ENCODE results near the gene TPM2.
A peak's percentile ranks its signal among the peaks of the same experiment; 100 is the strongest.

Gene TPM2

DNA sequence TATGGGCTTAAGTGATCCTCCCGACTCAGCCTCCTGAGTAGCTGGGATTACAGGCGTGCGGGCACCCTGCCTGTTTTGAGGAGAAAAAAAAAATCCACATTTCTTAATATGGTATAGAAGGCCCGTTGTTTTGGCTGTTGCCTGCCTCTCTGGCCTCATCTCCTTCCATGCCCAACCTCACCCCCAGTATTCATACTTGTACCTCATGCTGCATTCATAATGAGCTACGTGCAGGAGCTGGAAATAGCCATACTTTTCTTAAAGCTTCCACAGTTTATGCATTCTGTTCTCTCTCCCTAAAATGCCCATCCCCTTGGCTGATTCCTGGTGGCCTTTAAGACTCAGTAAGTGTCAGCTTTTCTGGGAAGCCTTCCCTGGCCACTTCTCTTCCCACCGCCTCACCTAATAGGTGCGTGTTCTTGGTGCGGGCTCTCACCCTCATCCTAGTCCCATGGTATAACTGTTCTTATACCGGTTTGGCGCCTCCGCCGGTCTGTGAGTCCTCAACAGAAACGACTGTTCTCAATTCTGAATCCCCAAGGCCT, 2.1 kb upstream of the TPM2 start:
- DNase-seq: peak; percentile 63

DNA sequence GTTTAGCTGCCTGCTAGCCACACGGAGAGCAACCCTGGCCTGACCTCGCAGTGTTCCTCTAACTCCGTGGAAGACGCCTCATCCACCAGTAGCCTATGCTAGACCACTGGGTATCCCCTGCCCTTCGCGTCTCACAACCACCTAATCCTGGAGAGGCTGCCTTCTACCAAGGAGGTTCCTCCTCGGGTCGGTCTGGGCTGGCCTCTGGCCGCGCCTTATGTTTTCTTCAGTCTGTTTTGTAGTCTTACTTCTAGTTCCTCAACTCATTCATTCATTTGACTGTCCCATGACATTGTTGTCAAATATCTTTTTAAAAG, 1.6 kb upstream of the TPM2 start:
- DNase-seq: no peak

DNA sequence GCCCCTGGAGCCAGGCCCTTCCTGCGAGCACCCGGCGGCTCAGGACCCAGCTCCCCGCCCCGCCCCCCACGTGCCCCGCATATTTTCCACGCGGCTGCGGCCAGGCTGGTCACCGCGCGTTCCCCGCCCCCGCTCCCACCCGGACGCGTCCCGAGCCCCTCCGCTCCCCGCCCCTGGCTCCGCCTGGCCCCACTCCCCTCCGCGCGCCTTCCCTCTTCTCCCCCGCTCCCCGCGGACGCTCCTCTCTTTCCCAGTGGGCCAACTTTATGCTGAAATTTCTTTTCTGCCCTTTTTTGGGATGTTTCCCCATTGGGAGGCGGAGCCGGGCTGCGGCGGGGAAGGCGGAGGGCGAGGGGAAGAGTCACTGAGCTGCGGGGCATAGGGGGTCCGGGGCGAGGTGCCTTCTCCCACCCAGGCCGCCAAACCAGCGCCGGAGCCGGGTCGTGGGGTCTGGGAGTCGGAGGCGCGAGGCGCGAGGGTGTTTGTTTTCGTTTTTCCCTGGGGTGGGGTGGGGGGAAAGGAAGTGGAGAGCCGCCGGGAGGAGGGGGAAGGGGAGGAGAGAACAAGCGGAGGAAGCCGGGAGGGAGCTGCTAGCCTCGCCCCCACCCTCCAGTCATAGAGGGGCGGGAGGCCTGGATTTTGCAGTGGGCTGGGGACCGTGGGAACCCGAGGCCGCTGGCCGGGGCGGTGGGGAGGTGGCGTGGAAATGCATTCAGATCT, 1.0 kb upstream of the TPM2 start:
- peak; percentile 93 for DNase-seq

DNA sequence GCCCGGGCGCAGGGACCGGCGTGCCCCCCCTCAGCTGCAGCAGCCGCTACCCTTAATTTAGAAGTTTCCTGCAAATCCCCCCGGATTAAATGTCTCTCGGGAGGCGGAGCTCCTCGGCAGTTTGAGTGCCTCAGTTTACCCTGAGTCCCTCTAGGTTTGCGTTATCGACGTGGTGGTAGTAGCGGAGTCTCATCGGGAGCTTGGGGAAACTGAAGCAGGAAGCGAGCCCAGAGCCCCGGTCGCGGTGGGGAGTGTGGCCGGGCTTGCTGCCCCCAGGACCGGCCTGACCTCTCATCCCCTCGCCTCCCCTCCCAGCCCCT, 529 bp upstream of the TPM2 start:
- DNase-seq: no peak

DNA sequence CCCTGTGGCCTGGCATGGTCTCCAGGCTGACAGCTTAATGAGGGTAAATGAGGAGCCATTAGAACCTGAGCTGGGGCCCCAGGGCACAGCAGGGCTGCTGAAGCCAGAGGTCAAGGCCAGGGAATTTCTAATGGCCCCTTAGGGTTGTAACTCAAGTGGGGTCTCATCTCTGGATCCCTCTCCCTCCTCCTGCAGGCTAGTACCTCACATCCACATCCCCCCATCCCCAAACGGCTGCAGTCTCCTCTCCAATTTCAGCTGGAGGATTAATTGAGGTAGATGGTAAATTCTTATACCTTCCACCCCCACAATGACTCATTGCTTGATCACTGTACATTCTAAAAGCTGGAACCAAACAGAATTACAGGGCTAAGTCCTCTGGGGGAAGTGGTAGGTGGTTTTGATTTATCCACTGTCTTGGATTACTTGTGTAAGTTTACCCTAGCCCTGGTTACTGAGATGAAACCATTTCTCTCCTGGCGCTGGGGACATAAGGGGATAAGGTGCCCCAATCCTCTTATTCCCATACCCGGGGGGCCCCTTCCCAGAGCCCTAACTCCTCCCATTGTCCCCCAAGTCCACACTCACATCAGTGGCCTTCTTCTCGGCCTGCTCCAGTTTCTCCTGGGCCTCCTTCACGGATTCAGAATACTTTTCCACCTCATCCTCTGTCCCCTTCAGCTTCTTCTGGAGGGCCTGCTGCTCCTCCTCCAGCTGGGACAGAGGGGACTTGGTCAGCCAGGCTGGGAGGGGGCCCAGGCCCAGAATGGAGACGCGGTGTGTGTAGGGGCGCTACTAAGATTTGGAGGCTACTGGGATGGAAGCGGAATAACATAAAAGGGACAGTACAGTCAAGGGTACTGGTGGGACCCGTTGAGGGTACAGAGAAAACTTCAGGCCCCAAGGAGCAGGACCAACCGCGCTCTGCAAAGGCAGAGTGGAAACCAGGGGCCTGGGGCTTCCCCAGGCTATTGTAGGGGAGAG, 875 bp downstream of the TPM2 start:
- DNase-seq: peak; percentile 76

DNA sequence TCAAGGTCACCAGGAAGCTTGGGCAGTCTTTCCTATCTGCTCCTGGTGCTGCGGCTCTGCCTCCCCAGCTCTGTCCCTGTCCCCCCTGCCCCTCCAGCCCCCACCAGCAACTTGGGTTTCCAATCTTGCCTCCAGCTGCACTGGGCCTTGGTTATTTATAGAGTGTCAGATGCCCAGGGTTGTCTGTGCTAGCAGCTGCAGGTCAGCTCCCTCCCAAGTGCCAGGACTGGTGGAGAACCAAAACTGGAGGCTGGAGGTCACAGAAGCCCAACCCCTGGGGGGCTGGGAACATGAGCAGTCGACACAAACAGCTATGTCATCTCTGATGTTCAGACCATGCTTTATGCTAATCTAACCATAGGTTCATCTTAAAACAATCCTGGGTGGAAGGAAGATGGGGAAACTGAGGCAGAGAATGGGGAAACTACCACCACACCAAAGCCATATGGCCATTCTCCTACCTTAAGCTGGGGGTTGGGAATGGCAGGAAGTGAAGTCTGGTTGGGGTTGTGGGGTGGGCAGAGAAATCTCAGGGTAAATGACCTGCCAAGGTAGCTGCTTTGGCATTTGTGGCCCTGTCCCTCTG, 1.7 kb downstream of the TPM2 start:
- no peak for DNase-seq

DNA sequence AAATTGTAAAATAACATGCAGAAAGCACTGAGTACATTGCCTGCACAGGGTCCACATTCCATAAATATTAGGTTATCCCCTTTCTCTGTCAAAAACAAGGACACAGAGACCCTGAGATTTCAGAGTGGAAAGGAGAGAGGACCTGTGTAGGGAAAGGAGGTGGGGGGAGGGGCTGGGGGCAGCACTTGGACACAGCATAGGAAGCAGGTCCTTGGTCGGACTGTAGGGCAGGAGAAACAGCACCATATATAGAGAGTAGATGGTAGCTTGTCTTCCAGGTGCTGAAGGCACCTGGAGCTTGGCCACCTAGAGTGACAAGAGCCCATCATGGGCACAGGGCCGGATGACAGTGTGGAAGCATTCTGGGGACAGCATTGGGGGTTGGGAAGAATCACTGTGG, 2.4 kb downstream of the TPM2 start:
- no peak for DNase-seq

DNA sequence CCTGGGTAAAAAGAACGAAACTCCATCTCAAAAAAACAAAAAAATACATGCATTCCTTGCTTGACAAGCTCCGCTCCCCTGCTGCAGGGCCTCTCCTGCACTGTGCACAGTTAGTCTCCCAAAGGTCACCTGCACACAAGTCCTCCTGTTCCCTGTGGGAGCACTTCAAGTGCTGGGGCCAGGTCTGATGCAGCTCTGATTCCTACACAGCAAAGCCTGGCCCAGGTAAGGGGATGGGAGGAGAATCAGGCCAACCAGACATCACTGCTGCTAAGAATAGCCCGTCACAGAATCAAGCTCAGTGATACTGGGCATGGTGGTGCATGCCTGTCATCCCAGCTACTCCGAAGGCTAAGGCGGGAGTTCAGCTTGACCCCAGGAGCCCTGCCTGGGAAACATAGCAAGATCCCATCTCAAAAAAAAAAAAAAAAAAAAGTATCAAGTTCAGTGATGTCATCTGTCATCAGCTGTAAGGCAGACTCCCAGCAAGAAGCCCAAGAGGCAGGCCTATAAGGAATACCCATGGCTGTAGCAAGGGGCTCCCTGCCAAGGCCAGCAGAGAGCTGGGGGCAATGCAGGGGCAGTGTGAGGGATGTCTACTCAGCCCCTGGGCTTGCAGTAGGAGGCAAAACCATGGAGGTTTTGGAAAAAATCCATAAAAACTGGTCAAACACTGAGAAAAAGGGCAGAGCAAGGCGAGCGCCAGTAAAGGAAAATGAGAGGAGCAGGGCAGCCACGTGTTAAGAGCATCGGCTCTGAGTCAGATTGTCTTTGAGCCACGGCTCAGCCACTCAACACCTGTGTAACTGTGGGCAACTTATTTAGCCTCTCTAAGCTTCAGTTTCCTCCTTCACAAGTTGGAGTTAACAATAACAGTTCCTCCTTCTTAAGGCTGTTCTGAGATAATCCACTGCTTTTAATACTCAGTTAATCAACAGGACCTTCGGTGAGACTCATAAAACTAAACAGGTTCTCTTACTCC, 3.2 kb downstream of the TPM2 start:
- peak; percentile 58 for DNase-seq

DNA sequence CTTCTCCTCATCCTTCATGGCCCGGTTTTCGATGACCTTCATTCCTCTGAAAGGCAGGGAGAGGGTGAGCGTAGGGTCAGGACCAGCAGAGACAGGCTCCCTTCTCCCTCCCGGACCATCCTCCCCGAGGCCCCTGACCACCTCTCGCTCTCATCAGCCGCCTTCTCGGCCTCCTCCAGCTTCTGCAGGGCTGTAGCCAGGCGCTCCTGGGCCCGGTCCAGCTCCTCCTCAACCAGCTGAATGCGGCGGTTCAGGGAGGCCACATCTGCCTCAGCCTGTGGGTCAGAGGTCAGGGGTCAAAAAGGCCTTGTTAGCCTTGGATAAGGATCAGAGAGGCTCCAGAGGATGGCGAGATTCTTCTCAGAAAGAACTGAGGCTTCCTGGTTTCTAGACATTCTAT, 4.2 kb downstream of the TPM2 start:
- DNase-seq: no peak

DNA sequence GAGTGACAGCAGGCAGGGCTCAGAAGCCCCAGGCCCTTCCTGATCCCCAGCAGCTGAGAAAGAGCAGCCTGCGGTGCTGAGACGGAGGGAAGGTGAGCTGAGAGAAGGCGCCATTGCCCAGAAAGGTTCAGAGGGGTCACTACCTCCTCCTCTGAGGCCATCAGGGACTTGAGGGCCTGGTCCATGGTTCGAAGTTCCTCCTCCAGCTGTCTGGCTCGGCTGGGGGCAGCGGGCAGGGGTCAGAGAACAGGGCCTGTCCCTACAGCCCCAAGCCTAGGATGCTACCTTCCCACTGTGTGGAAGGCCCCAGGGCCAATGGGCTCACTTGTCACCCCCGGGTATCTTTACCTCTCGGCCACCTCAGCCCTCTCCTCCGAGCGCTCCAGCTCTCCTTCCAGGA, 4.8 kb downstream of the TPM2 start:
- no peak for DNase-seq

DNA sequence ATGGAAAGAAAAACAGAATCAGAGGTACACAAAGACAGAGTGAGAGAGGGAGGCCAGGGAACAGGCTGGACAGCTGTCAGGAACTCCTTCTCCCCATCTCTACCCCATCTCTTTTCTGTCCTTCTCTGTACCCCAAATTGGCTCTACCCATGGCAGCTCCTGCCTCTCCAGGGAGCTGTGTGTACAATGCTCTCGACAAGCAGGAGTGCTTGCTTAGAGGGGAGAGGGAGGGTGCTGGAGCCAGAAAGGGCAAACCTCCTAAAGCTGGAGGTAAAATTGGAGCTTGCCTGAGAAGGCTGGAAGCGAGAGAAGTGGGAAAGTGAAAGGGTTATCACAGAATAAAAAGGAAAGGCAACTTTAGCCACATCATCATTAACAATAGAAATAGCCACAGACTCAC, 6.4 kb downstream of the TPM2 start:
- no peak for DNase-seq

DNA sequence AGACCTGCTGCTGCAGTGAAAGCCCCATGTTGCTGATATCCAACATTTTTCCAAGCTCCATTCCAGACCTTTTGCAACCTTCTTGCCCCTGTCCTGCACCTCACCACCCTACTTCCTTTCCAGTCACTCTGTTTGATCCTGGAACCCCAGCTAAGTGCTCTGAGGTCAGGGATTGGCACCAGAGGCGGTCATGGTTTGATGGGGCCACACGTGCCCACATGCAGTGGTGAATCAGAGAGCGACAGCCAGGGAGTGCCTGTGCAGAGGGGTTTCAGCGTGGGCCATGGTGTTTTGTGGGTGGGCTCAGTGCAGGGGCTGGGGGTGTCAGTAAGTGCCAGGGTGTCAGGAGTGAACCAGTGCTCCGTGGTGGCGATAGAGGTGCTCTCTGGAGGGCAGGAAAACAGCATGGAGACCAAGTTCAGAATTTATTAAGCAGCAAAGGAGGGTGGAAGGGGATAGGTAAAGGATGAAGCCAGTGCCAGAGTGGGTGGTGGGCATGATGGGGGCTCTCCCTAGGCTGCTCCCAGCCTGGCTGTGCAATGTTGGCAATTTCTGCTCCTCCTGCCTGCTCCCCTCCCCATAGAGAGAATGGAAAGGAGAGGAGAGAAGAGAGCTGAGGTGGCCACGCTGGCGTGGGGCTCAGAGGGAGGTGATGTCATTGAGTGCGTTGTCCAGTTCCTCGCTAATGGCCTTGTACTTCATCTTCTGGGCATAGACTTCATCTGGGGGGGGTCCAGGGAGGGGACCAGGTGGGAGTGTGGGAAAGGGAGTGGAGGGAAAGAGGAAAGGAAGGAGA, 7.0 kb downstream of the TPM2 start:
- no peak for DNase-seq

DNA sequence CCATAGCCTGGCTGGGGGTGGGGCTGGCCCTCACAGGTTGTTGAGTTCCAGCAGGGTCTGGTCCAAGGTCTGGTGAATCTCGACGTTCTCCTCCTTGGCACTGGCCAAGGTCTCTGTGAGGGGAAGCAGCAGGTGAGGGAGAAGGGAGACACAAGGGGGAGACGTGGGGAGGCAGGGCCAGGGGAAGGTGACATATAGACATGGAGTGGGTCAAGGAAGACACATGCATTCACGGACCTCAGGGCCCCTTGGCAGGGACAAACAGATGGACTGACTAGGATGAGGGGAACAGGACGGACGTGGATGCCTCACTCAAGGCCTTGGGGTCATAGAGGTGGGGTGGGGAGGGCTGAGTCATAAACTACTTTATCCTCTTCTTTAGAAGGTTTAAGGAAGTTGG, 7.7 kb downstream of the TPM2 start:
- no peak for DNase-seq

DNA sequence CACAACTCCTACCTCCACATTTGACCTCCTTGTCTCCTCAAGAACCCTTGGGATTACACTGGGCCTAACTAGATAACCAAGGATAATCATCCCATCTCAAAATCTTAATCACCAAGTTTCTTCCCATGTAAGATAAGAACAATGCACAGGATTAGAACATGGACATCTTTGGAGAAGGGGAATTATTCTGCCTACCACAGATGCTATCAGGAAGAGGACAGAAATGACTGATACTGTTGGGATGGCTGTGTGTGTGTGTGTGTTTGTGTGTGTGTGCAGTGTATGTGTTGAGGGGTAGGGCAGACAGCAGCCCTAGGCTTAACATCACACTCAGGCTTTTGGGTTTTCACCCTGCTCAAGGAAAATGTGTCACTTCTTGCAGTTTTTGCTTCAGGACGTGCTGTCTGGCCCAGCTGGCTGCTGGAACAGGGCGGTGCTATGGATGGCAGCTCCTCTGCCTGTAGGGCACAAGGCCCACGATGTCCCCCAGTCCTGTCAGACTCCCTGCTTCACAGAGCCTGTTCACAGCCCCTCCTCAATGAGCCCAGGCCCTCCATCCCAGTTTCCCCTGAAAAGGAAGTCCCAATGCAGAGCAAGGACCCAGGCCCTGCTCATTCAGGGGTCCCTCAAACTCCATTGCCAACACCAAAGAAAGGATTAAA, 8.3 kb downstream of the TPM2 start:
- peak; percentile 43 for DNase-seq

DNA sequence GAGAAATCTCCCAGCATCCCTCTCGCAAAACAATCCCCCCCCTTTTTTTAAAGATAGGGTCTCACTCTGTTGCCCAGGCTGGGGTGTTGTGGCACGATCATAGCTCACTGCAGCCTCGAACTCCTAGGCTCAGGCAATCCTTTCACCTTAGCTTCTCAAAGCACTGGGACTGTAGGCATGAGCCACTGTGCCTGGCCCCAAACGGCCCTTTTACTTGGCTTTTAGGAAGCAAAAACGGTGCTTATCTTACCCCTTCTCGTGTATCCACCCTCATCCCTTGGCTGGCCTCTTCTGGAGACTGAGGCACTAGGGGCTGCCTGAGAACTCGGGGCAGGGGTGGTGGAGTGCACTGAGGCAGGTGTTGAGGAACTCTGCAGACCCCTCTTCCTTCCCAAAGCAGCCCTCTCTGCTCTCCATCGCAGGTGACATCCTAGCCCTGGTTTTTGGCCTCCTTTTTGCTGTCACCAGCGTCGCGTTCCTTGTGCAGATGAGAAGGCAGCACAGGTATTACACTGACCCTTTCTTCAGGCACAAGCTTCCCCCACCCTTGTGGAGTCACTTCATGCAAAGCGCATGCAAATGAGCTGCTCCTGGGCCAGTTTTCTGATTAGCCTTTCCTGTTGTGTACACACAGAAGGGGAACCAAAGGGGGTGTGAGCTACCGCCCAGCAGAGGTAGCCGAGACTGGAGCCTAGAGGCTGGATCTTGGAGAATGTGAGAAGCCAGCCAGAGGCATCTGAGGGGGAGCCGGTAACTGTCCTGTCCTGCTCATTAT, 9.2 kb downstream of the TPM2 start:
- DNase-seq: peak; percentile 69

DNA sequence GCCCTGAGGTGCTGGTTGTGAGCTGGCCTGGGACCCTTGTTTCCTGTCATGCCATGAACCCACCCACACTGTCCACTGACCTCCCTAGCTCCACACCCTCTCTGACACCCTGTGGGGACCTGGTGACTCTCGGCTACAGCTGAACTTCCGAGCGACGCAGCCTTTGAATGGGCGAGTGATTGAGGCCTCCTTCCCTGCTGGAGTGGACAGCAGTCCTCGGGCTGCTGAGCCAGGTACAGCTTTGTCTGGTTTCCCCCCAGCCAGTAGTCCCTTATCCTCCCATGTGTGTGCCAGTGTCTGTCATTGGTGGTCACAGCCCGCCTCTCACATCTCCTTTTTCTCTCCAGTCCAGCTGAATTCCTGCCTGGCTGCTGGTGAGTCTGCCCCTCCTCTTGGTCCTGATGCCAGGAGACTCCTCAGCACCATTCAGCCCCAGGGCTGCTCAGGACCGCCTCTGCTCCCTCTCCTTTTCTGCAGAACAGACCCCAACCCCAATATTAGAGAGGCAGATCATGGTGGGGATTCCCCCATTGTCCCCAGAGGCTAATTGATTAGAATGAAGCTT, 9.9 kb downstream of the TPM2 start:
- peak; percentile 30 for DNase-seq

DNA sequence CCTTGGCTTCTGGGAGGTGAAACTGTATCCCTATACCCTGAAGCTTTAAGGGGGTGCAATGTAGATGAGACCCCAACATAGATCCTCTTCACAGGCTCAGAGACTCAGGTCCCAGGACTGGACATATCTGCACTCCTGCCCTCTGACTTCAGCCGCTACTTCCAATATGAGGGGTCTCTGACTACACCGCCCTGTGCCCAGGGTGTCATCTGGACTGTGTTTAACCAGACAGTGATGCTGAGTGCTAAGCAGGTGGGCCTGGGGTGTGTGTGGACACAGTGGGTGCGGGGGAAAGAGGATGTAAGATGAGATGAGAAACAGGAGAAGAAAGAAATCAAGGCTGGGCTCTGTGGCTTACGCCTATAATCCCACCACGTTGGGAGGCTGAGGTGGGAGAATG, 10.6 kb downstream of the TPM2 start:
- DNase-seq: no peak

DNA sequence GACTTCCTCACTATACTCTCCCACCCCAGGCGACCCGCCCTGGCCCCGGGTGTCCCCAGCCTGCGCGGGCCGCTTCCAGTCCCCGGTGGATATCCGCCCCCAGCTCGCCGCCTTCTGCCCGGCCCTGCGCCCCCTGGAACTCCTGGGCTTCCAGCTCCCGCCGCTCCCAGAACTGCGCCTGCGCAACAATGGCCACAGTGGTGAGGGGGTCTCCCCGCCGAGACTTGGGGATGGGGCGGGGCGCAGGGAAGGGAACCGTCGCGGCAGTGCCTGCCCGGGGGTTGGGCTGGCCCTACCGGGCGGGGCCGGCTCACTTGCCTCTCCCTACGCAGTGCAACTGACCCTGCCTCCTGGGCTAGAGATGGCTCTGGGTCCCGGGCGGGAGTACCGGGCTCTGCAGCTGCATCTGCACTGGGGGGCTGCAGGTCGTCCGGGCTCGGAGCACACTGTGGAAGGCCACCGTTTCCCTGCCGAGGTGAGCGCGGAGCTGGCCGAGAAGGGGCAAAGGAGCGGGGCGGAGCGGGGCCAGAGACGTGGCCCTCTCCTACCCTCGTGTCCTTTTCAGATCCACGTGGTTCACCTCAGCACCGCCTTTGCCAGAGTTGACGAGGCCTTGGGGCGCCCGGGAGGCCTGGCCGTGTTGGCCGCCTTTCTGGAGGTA, 13.9 kb downstream of the TPM2 start:
- no peak for DNase-seq

DNA sequence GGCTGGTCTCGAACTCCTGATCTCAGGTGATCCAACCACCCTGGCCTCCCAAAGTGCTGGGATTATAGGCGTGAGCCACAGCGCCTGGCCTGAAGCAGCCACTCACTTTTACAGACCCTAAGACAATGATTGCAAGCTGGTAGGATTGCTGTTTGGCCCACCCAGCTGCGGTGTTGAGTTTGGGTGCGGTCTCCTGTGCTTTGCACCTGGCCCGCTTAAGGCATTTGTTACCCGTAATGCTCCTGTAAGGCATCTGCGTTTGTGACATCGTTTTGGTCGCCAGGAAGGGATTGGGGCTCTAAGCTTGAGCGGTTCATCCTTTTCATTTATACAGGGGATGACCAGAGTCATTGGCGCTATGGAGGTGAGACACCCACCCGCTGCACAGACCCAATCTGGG, 14.5 kb downstream of the TPM2 start:
- no peak for DNase-seq

Data from fibroblast of skin of back (primary cell).